Omental fat pad (tissue), 4 donors: Measurements from ENCODE around the gene RIMS4. TPM values are rescaled to one million over a fixed set of nuclear protein-coding genes. Genes with fewer than 3 reads are reported as not detected.

Experiments used
- ATAC-seq: fragments of 150-250 bp; one replicate; pipeline ENCODE4 v1.9.1; 2016; ENCODE audit warnings: mild to moderate bottlenecking, moderate library complexity; ENCODE audit not compliant: low FRiP score
- DNase-seq: peaks from one replicate; pipeline ENCODE4 v3.0.0-alpha.2; 2019; ENCODE audit warnings: low spot score
- total RNA-seq, 4 donors: library from RNA; depleted of rRNA; stranded (reverse); fragments of >200 nt; gene quantifications; one replicate each; pipeline ENCODE4 v1.1.0, GENCODE V29; 2016
- TF ChIP-seq, protein P1 (sequence below), 3 donors: fragments of 450-650 bp; IDR thresholded peaks; one replicate each; pipeline ENCODE4 v1.5.1; 2016 to 2017; ENCODE audit warnings: antibody characterized with exemption in 3 of 3, mild to moderate bottlenecking in 3 of 3, moderate library complexity in 2 of 3

RIMS4 gene
- total RNA-seq, 4 donors from 2014 or later = 0.60 to 0.88 (median 0.72) TPM

DNA sequence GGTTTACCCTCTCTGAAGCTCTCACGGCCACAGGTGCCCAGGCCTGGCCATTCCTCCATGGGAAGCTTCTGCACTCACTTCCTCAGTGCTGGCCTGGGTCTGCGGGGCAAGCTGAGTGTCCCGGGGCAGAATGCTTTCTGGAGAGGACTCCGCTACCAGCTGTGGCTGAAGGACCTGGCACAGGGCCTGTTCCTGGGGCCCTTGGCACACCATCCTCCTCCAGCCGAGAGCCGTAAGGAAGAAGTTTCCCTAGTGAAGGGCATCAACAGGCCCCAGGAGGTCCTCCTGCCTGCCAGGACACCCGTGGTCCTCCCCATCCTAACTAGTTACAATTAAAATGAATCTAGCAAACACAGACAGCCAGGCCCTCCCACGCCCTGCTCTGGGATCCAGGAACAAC is 78.7 kb downstream of the RIMS4 start:
- DNase-seq (no peak), ATAC-seq (no peak)
- TF ChIP-seq, protein P1, sequence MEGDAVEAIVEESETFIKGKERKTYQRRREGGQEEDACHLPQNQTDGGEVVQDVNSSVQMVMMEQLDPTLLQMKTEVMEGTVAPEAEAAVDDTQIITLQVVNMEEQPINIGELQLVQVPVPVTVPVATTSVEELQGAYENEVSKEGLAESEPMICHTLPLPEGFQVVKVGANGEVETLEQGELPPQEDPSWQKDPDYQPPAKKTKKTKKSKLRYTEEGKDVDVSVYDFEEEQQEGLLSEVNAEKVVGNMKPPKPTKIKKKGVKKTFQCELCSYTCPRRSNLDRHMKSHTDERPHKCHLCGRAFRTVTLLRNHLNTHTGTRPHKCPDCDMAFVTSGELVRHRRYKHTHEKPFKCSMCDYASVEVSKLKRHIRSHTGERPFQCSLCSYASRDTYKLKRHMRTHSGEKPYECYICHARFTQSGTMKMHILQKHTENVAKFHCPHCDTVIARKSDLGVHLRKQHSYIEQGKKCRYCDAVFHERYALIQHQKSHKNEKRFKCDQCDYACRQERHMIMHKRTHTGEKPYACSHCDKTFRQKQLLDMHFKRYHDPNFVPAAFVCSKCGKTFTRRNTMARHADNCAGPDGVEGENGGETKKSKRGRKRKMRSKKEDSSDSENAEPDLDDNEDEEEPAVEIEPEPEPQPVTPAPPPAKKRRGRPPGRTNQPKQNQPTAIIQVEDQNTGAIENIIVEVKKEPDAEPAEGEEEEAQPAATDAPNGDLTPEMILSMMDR (IDR thresholded peaks at IDR 0.05) = no peak

GRCh38 chr20:44730441-44730840 is 79.9 kb downstream of the RIMS4 start:
- DNase-seq (no peak), ATAC-seq (peak; percentile 8)
- TF ChIP-seq, protein P1 (IDR thresholded peaks at IDR 0.05) = no peak

DNA sequence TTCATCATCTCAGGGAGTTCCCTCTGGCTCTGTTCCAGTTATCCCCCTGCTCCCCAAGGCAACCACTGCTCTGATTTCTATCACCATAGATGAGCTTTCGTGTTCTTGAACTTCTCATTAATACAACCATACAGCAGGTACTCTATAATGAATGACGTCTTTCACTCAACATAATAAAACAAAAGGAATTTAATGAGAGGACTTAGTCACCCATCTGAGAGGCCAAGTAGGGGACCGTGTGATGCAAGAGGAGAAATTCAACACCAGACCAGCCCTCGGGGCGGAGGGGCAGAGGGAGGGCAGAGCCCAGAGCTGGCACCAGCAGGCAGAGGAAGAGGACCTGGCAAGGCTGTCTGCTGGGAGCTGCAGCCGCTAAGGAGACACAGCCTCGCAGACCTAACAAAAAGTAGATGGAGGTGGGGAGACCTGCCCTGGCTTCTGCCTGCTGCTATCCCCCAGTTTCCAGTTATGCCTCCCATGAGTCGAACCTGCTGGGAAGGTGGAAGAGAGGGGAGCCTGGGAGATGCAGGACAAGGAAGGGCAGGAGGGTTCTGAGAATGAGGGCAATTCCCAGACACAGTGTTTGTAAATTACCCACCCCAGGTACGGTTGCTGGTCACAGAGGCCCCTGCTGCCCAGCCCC is 81.4 kb downstream of the RIMS4 start:
- TF ChIP-seq, protein P1 (IDR thresholded peaks at IDR 0.05) = no peak
- peak; percentile 51 for ATAC-seq
- DNase-seq = no peak

DNA sequence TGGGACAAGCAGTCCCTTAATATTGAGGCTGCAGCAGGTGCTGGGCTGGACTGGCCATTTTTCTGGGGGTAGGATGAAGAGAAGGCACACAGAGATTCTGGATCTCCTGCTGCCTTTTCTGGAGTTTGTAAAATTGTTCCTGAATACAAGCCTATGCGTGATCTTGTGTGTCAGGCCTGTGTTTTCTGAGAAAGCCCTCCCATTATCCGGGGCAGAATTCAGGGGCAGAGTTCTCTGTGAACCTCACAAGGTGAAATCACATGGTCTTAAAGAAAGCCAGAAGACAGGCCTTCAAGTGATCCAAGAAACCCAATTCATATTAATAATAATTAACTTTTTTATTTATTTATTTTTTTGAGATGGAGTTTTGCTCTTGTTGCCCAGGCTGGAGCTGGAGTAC is 82.7 kb downstream of the RIMS4 start:
- TF ChIP-seq, protein P1 (IDR thresholded peaks at IDR 0.05) = no peak
- ATAC-seq (no peak), DNase-seq (no peak)

- no peak for DNase-seq
- no peak for ATAC-seq
- TF ChIP-seq, protein P1 (IDR thresholded peaks at IDR 0.05) = no peak
Measured at GRCh38 chr20:44727039-44727438, 83.3 kb downstream of the RIMS4 start.

- no peak for ATAC-seq
- DNase-seq = no peak
- TF ChIP-seq, protein P1 (IDR thresholded peaks at IDR 0.05) = no peak
Measured at GRCh38 chr20:44725837-44726236, 84.5 kb downstream of the RIMS4 start.

- no peak for DNase-seq
- TF ChIP-seq, protein P1 (IDR thresholded peaks at IDR 0.05) = no peak
Measured at GRCh38 chr20:44724423-44725091, 85.8 kb downstream of the RIMS4 start.

More at GRCh38 chr20:44724423-44725091, 85.8 kb downstream of the RIMS4 start:
- no peak for ATAC-seq
